ENCODE results near the gene CLTA. TPM values are rescaled to one million over a fixed set of nuclear protein-coding genes. Genes with fewer than 3 reads are reported as not detected.

The CLTA gene
- polyA plus RNA-seq, 1 of the 3 experiments (the other 2 are of a cell fraction): 260 TPM

GRCh38 chr9:36218011-36218410 lies 27.3 kb downstream of the CLTA start:
- Histone ChIP-seq H3K4me3 (ENCODE audit: low read depth in 2 of 2, low read length in 1 of 2) (no peak overlapping the region), H3K9ac (no peak overlapping the region), H3K9me3 (no peaks in the 10 kb centered on the region), H3F3A (replicated peaks; ENCODE audit: insufficient read depth) (peaks cover 38% of the 10 kb centered on the region), H3K4me2 (no peak overlapping the region), H3K9me2 (no peaks in the 10 kb centered on the region), H3K4me1 (ENCODE audit: control insufficient read depth in 1 of 2, insufficient read depth in 2 of 2, low read depth in 1 of 2, low read length in 1 of 2) (peaks cover 0 to 5% of the 10 kb centered on the region in 2 experiments; a peak in 2 of 4 replicates), H3K27ac (ENCODE audit: low read depth in 2 of 2, low read length in 1 of 2) (no peak overlapping the region; a peak in 1 of 4 replicates), H3K36me3 (replicated peaks in 1 of 2; ENCODE audit: control insufficient read depth in 1 of 2, insufficient read depth in 2 of 2, low read length in 1 of 2) (peaks cover 50 to 76% of the 10 kb centered on the region in 2 experiments), H3K79me2 (ENCODE audit: insufficient read depth) (peaks cover 41% of the 10 kb centered on the region), H4K20me1 (ENCODE audit: insufficient read depth) (peaks cover 20% of the 10 kb centered on the region), H2AFZ (ENCODE audit: low read depth) (no peak overlapping the region), H3K27me3 (ENCODE audit: insufficient read depth) (no peaks in the 10 kb centered on the region)
- no peak for DNase-seq
- TF ChIP-seq ELF1 (IDR thresholded peaks at IDR 0.05) (no peak), MXI1 (IDR thresholded peaks at IDR 0.05; ENCODE audit: low read depth, low read length) (no peak), GABPA (IDR thresholded peaks at IDR 0.05; ENCODE audit: low read depth) (no peak), NRF1 (IDR thresholded peaks at IDR 0.05; ENCODE audit: low read depth, low read length) (no peak)
- ChIA-PET POLR2A (no interaction called here), CTCF (interaction anchor here (1.1 kb wide), 1 partner anchor 30 kb away, joined by 4 read pairs; no protein-coding TSS in a partner anchor)
- WGBS (ENCODE audit: low lambda C conversion rate): 89% methylated on average over 3 of the region's 5 CpGs

- Histone ChIP-seq H2AFZ (ENCODE audit: low read depth) (no peak overlapping the region), H3K9me2 (no peaks in the 10 kb centered on the region), H4K20me1 (ENCODE audit: insufficient read depth) (peaks cover 16% of the 10 kb centered on the region; the same call in 1 of the 2 replicates), H3K79me2 (ENCODE audit: insufficient read depth) (peaks cover 37% of the 10 kb centered on the region), H3F3A (replicated peaks; ENCODE audit: insufficient read depth) (peaks cover 34% of the 10 kb centered on the region), H3K9me3 (no peaks in the 10 kb centered on the region), H3K36me3 (replicated peaks in 1 of 2; ENCODE audit: control insufficient read depth in 1 of 2, insufficient read depth in 2 of 2, low read length in 1 of 2) (peaks cover 50 to 76% of the 10 kb centered on the region in 2 experiments), H3K4me1 (ENCODE audit: control insufficient read depth in 1 of 2, insufficient read depth in 2 of 2, low read depth in 1 of 2, low read length in 1 of 2) (peaks cover 0 to 5% of the 10 kb centered on the region in 2 experiments; a peak in 2 of 4 replicates), H3K4me3 (ENCODE audit: low read depth in 2 of 2, low read length in 1 of 2) (no peak overlapping the region), H3K27me3 (ENCODE audit: insufficient read depth) (no peaks in the 10 kb centered on the region), H3K9ac (no peak overlapping the region), H3K27ac (ENCODE audit: low read depth in 2 of 2, low read length in 1 of 2) (peak overlapping the region in 1 of 2 experiments; percentile 4; a peak in 1 of 4 replicates), H3K4me2 (no peak overlapping the region)
- ChIA-PET POLR2A (no interaction called here), CTCF (interaction anchor here (1.6 kb wide), 1 partner anchor 52 kb away, joined by 3 read pairs; no protein-coding TSS in a partner anchor)
- 89% methylated on average over 7 of the region's 7 CpGs for WGBS (ENCODE audit: low lambda C conversion rate)
- no peak for DNase-seq
- TF ChIP-seq RAD21 (IDR thresholded peaks at IDR 0.05; ENCODE audit: low read length): no peak
- TF ChIP-seq FOXJ3 (CRISPR knock-in tag; IDR thresholded peaks at IDR 0.05): no peak
- TF ChIP-seq EZH2phosphoT487 (IDR thresholded peaks at IDR 0.05; ENCODE audit: borderline replicate concordance, low read depth): no peak
- no peak for TF ChIP-seq TAF1 (IDR thresholded peaks at IDR 0.05; ENCODE audit: borderline replicate concordance, low read depth, low read length)
- TF ChIP-seq MAX (IDR thresholded peaks at IDR 0.05; ENCODE audit: low read depth): no peak
- no peak for TF ChIP-seq RFX5 (IDR thresholded peaks at IDR 0.05; ENCODE audit: low read length)
- no peak for TF ChIP-seq FOXM1 (IDR thresholded peaks at IDR 0.05; ENCODE audit: low read depth)
- no peak for TF ChIP-seq ZBTB33 (IDR thresholded peaks at IDR 0.05; ENCODE audit: borderline replicate concordance, low read depth)
- no peak for TF ChIP-seq TEAD4 (IDR thresholded peaks at IDR 0.05; ENCODE audit: borderline replicate concordance, insufficient read depth)
- TF ChIP-seq PBX3 (IDR thresholded peaks at IDR 0.05): no peak
- TF ChIP-seq RXRA (IDR thresholded peaks at IDR 0.05; ENCODE audit: borderline replicate concordance, low read depth): no peak
Observed at GRCh38 chr9:36218411-36218901, 27.7 kb downstream of the CLTA start.

Measured in SK-N-SH (cell line).